Rectal smooth muscle tissue (tissue), 1 donor: Measurements from ENCODE around the gene MVB12B.

Experiments used
- H3K27ac ChIP-seq: one replicate; pipeline ENCODE4 v1.7.0; 2013; ENCODE audit warnings: low read depth, low read length, inconsistent platforms
- H3K27me3 ChIP-seq: one replicate; pipeline ENCODE4 v1.7.0; 2013; ENCODE audit warnings: low read length; ENCODE audit not compliant: control insufficient read depth, insufficient read depth
- H3K36me3 ChIP-seq: one replicate; pipeline ENCODE4 v1.7.0; 2013; ENCODE audit warnings: low read length; ENCODE audit not compliant: control insufficient read depth, insufficient read depth
- H3K4me1 ChIP-seq: one replicate; pipeline ENCODE4 v1.7.0; 2013; ENCODE audit warnings: low read length; ENCODE audit not compliant: control insufficient read depth, insufficient read depth
- H3K4me3 ChIP-seq: one replicate; pipeline ENCODE4 v1.7.0; 2013; ENCODE audit warnings: low read length
- H3K9ac ChIP-seq: one replicate; pipeline ENCODE4 v1.7.0; 2013; ENCODE audit warnings: low read length

The MVB12B gene

DNA sequence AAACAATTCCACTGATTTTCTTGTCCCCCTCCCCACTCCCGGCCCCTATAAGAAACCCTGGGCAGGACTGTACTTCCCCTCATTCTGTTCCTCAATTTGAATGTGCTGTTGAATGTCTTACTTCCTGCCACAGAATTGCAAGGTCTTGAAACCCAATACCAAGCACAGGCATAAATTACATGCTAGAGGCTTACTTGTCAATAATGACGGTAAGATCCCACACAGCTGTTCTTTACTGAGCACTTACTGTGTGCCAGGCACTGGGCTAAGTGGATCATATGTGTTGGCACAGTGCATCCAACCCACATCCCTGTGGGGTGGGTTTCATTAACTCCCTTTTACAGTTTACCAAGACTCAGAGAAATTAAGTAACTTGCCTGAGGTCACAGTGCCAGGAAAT lies 63.4 kb downstream of the MVB12B start:
- H3K27me3 ChIP-seq = no peaks in the 10 kb centered on the region
- H3K36me3 ChIP-seq = no peaks in the 10 kb centered on the region
- H3K4me3 ChIP-seq = no peak overlapping the region
- no peak overlapping the region for H3K9ac ChIP-seq
- peaks cover 9% of the 10 kb centered on the region for H3K4me1 ChIP-seq
- no peak overlapping the region for H3K27ac ChIP-seq

DNA sequence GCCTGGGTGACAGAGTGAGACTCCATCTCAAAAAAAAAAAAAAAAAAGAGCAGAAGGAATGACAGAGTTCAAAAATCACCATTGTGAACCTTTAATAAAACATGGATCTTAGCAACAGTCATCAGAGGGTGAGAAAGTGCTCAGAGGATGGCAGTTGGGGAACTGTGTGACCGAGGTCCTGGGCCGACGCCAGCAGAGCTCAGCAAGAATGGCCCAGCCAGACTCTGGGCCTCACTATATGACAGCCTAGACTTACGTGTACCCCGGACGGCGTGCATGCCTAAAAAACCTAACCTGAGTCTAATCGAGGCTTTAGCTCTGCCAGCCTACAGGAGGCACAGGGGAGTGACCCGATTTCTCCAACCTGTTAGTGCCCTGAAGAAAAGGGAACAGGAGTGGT lies 64.3 kb downstream of the MVB12B start:
- H3K36me3 ChIP-seq = no peaks in the 10 kb centered on the region
- peaks cover 9% of the 10 kb centered on the region for H3K4me1 ChIP-seq
- no peaks in the 10 kb centered on the region for H3K27me3 ChIP-seq
- no peak overlapping the region for H3K4me3 ChIP-seq
- H3K9ac ChIP-seq = no peak overlapping the region
- H3K27ac ChIP-seq = no peak overlapping the region

GRCh38 chr9:126391713-126392661 lies 65.4 kb downstream of the MVB12B start:
- peaks cover 9% of the 10 kb centered on the region for H3K4me1 ChIP-seq
- no peaks in the 10 kb centered on the region for H3K27me3 ChIP-seq
- no peak overlapping the region for H3K9ac ChIP-seq
- H3K36me3 ChIP-seq = no peaks in the 10 kb centered on the region
- H3K27ac ChIP-seq = peak overlapping the region; percentile 60
- no peak overlapping the region for H3K4me3 ChIP-seq

DNA sequence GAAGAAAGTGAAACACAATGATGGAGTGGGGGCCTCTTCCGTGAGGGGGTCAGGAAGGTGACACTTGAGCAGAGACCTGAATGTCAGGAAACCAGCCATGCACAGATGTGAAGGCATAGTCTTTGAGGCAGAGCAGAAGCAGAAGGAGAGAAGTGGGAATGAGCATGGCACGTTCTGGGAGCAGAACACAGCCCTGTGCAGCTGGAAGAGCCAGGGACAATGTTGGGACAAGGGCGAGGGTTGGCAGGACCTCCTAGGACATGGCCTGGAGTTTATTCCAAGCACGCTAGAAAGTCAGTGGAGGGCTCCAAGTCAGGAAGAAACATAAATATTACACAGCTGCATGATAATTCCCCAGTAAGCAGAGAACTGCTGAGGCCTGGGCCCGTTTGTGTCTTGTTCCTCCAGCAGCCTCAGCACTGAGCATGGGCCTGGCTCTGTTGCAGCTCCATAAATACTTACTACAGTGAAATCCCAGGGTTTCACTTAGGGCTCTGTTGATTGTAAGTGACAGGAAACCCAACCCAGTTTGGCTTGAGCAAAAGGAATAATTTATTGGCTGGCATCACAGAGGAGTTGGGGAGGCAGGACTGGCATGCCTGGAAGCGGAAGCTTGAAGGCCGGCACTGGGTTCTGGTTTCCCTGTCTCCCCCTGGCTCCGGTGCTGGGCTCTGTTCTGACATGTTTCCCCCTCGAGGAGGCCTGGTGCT lies 66.2 kb downstream of the MVB12B start:
- H3K9ac ChIP-seq = no peak overlapping the region
- peak overlapping the region; percentile 9 for H3K4me3 ChIP-seq
- peaks cover 9% of the 10 kb centered on the region for H3K4me1 ChIP-seq
- no peaks in the 10 kb centered on the region for H3K36me3 ChIP-seq
- peak overlapping the region; percentile 60 for H3K27ac ChIP-seq
- H3K27me3 ChIP-seq = no peaks in the 10 kb centered on the region

DNA sequence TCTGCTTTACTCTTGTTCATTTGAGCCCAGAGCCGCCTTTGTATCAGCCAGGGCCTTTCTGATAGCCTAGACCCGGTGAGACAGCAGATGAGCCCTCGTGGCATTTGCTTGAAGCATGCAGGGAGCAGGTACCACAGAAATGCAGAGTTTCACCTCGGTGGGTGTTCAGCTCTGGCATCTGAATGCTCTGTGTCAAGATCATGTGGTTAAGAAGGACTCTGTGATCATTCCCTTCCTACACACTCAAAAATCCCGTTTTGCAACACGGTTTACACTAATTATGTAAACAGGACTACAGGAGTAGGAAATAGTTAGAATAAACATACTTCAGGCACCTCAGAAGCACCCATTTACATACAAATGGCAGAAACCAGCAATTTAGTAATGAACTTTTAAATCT lies 67.2 kb downstream of the MVB12B start:
- Histone ChIP-seq H3K4me3 (no peak overlapping the region), H3K27ac (no peak overlapping the region), H3K9ac (no peak overlapping the region), H3K4me1 (peaks cover 9% of the 10 kb centered on the region), H3K27me3 (no peaks in the 10 kb centered on the region), H3K36me3 (no peaks in the 10 kb centered on the region)

GRCh38 chr9:126394802-126395201 lies 68.2 kb downstream of the MVB12B start:
- H3K4me1 ChIP-seq = peaks cover 9% of the 10 kb centered on the region
- no peak overlapping the region for H3K4me3 ChIP-seq
- H3K27me3 ChIP-seq = no peaks in the 10 kb centered on the region
- H3K27ac ChIP-seq = no peak overlapping the region
- H3K36me3 ChIP-seq = no peaks in the 10 kb centered on the region
- H3K9ac ChIP-seq = no peak overlapping the region

DNA sequence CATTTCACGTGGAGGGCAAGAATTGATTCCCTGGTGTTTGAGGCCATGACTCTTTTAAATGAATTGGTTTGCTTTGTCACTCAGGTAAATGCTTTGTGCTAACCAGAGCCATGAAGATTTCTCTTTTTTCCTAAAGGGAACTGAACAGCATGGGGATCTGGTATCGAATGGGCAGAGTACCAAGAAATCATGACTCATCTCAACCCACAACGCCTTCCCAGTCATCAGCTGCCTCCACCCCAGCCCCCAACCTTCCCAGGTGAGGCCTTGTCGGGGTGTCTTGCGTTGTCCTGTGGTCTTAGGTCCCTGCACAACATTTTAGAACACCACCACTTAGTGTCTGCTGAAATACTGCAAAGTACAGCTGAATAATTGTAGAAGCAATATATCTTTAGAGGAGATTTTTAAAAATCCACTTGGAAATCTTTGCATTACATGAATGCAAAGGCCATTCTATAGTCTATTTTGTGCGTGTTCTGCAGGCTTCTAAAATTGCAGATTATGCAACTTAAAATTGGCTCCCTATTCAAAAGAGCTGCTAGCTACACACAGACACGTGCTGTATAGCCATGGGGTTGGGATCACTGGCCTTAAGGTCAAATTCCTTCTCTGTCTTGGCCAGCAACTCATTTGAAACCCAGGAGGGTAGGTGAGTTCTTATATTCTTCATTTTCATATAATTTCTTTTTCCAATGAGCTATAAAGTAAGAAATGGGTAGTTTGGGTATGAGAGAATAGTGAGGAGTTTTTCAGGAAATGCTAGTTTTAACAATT lies 69.0 kb downstream of the MVB12B start:
- peaks cover 9% of the 10 kb centered on the region for H3K4me1 ChIP-seq
- H3K27ac ChIP-seq = no peak overlapping the region
- no peaks in the 10 kb centered on the region for H3K36me3 ChIP-seq
- H3K27me3 ChIP-seq = no peaks in the 10 kb centered on the region
- H3K9ac ChIP-seq = no peak overlapping the region
- H3K4me3 ChIP-seq = no peak overlapping the region

- H3K27ac ChIP-seq = no peak overlapping the region
Observed at GRCh38 chr9:126397056-126397455, 70.4 kb downstream of the MVB12B start.

DNA sequence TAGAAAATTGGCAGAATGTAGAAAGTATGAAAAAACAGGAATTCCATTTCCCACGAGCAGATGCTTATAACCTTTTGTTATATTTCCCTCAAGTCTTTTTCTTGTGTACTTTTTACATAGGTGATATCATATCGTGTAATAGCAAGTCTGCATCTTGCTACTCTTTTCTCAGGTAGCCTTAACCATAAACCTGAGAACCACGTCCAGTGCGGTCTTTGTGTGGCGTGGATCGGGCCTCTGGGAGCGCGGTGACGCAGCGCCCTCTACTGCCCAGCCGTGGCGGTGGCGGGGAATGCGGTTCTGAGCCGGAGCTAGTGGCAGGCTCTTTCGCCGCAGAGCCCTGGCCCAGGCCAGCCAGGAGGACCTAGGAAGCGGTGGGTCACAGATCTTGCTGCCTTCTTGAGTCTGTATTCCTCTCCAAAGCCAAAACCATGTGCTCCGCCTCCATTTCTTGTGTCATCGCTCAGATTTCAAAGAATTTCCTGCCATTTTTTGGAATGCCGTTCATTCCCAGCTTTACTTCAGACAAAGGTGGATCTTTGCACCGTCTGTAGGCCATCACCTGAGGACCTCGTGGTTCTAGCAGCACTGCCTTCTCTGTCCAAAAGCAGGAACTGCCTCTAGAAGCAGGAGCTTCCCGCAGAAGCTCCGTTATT lies 71.9 kb downstream of the MVB12B start:
- Histone ChIP-seq H3K27me3 (no peaks in the 10 kb centered on the region), H3K36me3 (no peaks in the 10 kb centered on the region), H3K4me1 (no peaks in the 10 kb centered on the region), H3K4me3 (no peak overlapping the region), H3K9ac (no peak overlapping the region), H3K27ac (no peak overlapping the region)

More at GRCh38 chr9:126397056-126397455, 70.4 kb downstream of the MVB12B start:
- H3K4me1 ChIP-seq = peaks cover 8% of the 10 kb centered on the region
- no peaks in the 10 kb centered on the region for H3K36me3 ChIP-seq
- no peaks in the 10 kb centered on the region for H3K27me3 ChIP-seq
- no peak overlapping the region for H3K9ac ChIP-seq
- H3K4me3 ChIP-seq = no peak overlapping the region

GRCh38 chr9:126399251-126399650 lies 72.6 kb downstream of the MVB12B start:
- Histone ChIP-seq H3K27me3 (no peaks in the 10 kb centered on the region), H3K27ac (no peak overlapping the region), H3K9ac (no peak overlapping the region), H3K4me1 (no peaks in the 10 kb centered on the region), H3K4me3 (no peak overlapping the region), H3K36me3 (no peaks in the 10 kb centered on the region)

DNA sequence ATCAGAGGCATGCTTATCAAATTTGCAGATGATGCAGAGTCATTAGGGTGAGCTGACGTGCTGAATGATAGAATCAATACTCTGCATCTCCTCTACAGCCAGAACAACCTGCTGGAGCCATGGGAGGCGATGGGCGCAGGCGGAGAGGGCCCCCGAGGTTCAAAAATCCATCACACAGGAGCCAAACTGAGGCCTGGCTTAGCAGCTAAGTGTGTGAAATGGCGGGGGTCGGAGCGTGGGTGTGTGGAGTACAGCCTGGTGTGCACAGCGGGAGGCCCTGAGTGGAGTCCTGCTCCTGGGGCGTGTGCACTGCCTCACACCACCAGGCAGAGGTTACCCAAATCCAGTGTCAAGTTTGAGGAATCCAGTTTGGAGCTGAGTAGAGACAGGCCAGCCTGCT lies 73.2 kb downstream of the MVB12B start:
- H3K27ac ChIP-seq = no peak overlapping the region
- no peak overlapping the region for H3K9ac ChIP-seq
- H3K4me3 ChIP-seq = no peak overlapping the region
- H3K36me3 ChIP-seq = no peaks in the 10 kb centered on the region
- no peaks in the 10 kb centered on the region for H3K27me3 ChIP-seq
- H3K4me1 ChIP-seq = no peaks in the 10 kb centered on the region

DNA sequence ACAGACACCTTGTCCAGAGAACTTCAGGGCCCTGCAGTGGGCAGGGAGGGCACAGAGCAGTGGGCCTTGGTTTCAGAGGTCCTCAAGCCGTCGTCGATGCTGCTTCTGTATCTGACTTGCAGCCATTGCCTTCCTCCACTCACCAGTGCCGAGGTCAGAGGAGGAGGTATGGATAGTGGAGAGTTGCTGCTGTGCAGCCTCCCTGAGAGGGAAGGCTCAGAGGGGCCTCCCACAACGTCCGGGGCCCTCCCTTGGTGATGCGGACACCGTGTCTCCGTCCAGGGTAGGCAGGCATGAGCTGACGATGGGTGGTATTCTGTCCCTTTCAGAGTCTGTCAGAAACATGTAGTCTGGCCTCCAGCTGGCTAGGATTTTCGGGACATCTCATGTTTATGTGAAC lies 73.9 kb downstream of the MVB12B start:
- no peaks in the 10 kb centered on the region for H3K36me3 ChIP-seq
- no peak overlapping the region for H3K27ac ChIP-seq
- H3K4me1 ChIP-seq = no peaks in the 10 kb centered on the region
- H3K27me3 ChIP-seq = no peaks in the 10 kb centered on the region
- H3K9ac ChIP-seq = no peak overlapping the region
- H3K4me3 ChIP-seq = no peak overlapping the region
